HG02763 (cell line): ENCODE results near the gene TMCO1.
"Not testable (repeated sequence)": the region's sequence is repeated elsewhere in the genome, so short reads cannot be mapped to it uniquely, and the experiment has no call there.

ENCODE experiments used
- ATAC-seq: cut with Tn5 transposase; IDR thresholded peaks from one replicate; pipeline ENCODE4 v1.9.1; 2021; ENCODE audit warnings: mild to moderate bottlenecking, moderate library complexity; ENCODE audit not compliant: unreplicated experiment

Gene TMCO1

DNA sequence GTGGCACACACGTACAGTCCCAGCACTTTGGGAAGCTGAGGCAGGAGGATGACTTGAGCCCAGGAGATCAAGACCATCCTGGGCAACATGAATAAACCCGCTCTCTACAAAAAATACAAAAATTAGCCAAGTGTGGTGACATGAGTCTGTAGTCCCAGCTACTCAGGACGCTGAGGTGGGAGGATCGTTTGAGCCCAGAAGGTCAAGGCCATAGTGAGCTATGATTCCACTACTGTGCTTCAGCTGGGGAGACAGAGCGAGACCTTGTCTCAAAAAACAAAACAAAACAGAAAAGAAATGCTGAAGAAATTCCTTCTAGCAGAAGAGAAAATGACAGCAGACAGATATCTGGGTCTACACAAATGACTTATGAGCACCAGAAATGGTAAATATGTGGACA lies 80.6 kb downstream of the TMCO1 start:
- ATAC-seq: no peak

DNA sequence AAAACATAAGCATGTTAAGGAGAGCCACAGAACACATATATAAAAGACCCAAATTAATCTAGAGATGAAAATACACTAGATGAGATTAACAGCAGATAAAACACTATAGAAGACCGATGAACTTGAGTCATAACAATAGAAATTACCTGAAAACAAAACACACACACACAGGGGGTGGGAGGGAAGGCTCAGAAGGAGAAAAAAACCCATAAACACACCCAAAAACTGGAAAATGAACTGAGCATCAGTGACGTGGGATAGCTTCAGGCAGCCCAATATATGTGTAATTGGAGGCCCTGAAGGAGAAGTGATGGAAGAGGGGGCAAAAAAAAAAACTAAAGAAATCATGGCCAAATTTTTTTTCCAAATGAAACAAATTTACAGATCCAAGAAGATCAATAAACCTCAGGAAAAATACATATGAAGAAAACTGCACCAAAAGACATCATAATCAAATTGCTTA lies 81.7 kb downstream of the TMCO1 start:
- no peak for ATAC-seq

DNA sequence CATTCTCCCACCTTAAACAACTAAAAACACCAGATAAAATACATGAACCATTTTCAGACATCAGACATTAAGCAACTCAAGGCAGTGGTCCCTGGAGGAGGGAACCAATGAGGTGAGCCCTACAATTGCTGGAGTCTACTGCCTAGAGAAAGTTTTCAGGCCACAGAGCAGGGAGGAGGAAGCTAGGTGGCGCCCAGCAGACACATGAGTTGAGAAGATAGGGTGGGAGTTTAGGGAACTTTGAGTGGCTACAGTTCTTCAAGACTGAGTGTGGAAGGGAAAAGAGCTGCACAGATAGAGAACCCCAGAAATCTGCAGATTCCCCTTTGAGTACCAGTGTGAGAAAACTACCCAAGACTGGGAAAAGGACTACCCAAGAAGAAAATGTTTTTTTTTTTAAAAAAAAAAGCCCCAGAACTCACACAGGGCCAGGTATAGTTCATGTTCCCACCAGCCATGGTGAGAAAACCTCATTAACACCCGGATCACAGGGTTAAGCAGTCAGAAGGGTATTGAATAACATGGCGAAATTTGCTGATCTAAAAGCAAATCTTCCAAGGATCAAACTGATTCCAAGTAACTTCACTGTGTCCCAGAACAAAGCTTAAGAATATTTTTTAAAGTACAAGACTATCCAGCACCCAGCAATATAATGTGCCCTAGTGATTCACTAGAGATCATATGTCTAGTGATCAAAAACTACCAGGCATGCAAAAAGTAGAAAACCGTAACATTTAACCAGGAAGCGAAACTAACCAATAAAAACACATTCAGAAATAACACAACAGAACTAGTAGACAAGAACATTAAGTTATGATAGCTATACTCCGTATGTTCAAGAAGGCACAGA lies 82.3 kb downstream of the TMCO1 start:
- no peak for ATAC-seq

DNA sequence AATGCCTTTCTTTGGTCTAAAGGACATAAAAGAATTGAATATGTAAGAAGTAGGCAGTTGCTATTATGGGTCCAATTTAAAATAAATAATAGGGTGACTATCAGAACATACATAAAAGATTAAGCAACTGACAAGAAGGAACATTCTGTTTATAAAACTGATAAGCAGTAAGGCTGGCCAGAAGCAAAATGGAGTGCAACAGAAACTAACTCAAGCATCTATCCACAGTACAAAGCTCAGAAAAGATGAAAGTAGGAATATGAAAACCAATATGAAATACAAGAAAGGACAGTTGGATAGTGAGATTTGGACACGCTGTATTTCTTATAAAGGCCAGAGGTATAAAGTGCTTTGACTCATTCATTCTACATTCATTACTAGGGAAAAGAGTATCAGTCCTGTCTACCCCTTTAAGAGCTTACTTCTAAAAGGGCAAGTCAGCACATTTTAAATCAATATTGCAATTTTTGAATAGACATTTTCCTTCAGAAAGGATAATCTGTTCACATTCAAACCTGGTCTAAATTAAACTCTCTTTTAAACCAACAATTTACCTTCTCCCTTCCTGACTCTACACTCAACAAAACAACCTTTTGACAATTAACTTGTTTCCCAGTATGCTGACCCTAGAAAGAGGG lies 84.7 kb downstream of the TMCO1 start:
- ATAC-seq: no peak

DNA sequence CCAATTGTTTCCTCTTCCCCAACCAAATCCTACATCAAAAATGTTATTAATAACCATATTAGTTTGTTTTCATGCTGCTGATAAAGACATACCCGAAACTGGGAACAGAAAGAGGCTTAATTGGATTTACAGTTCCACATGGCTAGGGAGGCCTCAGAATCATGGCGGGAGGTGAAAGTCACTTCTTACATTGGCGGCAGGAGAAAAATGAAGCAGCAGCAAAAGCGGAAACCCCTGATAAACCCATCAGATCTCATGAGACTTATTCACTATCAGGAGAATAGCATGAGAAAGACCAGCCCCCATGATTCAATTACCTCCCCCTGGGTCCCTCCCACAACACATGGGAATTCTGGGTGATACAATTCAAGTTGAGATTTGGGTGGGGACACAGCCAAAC lies 87.9 kb downstream of the TMCO1 start:
- ATAC-seq: not testable (repeated sequence)

DNA sequence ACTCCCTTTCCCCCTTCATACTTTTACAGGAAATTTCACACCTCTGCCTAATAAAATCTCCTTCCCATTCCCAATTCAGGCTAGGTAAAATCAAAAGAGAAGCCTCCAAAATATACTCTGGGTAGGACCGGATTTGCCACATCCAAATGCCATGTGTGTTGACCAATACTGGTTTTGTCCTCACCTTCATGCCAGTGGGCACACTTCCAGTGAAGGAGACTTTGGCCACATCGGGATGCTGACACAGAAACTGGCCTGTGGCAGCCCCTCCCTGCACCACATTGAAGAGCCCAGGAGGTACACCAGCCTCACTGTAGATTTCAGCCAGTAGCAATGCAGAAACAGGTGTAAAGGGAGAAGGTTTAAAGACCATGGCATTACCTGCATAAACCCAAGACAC lies 88.4 kb downstream of the TMCO1 start:
- no peak for ATAC-seq

DNA sequence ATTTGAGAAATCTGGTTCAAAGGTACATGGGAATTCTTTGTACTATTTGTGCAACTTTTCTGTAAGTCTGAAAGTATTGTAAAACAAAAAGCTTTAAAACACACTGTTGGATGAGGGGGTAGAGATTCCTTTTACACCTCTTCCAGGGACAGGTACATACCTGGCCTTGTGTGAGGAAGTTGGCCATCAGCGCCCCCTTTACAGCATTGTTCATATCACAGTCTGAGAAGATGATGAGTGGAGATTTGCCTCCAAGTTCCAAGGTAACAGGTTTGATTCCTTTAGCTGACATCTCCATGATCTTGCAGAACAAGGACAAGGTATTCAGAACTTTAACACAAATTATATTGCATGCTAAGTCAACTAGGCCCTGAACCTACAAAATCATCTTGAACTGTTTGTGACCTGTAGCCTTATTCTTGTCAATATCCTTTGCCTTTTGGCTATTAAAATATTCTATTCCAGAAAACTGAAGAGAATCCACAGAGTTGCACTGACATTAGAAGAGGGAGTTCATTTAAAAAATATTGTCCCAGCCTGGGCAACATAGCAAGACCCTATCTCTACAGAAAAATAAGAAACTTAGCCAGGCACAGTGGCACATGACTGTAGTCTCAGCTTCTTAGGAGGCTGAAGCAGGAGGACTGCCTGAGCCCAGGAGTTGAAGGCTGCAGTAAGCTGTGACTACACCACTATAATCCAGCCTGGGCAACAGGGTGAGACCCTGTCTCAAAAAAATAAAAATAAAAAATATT lies 89.2 kb downstream of the TMCO1 start:
- ATAC-seq: no peak

DNA sequence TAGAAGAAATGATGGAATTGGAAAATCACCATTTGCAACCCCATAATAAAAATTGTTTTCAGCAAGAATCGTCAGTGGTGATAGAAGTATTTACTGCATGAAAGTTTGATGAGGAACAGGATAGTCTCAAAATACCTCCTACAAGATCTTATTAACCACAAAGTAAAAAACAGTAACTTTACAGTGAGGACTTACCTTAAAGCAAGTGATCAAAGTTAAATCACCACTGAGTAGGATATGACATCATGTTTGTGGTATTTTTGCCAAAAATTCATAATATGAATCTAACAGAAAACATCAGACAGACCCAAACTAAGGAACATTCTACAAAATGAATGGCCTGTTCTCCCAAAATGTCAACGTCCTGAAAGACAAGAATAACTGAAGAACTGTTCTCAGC lies 90.2 kb downstream of the TMCO1 start:
- no peak for ATAC-seq
